HS-27A (cell line): ENCODE results near the gene GNAT1.

Source experiments
- DNase-seq: peaks from one replicate; pipeline ENCODE4 v3.0.0-alpha.2; 2012; ENCODE audit warnings: low read depth, missing footprints

The GNAT1 gene

DNA sequence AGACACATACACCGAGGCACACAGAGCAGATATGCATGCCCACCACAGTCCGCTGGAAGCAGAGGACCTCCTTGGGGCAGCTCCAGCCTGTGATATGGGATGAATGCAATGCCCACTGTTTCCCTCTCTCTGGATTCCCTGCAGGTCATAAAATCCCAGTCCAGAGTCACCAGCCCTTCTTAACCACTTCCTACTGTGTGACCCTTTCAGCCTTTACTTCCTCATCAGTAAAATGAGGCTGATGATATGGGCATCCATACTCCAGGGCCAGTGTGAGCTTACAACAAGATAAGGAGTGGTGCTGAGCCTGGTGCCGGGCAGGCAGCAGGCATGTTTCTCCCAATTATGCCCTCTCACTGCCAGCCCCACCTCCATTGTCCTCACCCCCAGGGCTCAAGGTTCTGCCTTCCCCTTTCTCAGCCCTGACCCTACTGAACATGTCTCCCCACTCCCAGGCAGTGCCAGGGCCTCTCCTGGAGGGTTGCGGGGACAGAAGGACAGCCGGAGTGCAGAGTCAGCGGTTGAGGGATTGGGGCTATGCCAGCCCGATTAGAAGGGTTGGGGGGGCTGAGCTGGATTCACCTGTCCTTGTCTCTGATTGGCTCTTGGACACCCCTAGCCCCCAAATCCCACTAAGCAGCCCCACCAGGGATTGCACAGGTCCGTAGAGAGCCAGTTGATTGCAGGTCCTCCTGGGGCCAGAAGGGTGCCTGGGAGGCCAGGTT, at the start of gene GNAT1:
GNAT1 (plus strand) TSS at position 675 of the 725 bp plus-strand sequence. CDS start 116 bp downstream, outside the sequence.
- no peak for DNase-seq

DNA sequence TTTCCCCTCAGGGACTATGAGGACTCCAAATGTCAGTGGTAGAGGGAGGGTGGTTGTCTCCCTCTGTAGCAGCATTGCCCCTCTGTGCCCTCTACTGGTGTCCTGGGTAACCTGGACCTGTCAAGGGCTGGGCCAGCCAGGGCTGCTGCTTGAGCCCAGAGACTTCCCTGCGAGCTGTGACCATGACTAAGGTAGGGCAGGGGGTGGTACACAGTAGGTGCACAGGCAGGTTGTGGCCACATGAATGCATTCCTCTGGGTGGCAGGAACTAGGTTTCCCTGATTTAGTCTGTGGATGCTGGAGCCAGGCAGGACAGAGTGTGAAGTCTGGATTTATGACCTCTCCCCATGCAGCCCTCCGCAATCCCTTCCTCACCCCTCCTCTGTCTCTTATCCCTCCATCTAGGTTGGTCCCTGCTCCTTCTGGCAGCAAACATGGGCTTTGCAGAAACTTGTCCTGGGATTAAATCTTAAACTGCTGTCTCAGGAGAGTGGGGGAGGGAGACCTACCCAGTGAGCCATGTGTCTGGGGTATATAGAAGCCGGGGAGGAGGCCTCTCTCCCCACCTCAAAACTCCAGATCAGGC, 45.0 kb upstream of the GNAT1 start:
- no peak for DNase-seq

DNA sequence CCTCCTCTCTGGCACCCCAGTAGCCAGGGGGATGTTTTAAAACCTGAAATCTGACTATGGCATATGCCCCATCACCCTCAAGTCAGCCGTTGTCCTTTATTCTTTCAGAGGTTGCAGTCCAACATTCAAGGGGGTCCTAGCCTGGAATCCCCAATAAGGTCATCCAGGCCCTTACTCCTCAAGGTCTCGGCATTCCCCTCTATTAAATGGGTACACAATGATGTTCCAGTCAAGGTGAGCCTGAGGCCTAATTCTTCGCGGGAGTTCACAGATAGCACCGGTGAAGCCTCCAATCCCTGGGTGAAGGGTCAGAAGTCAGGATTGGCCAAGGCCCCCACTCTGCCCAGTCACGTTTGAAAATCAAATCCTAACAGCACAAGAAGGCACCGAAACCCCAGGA, 44.4 kb upstream of the GNAT1 start:
- no peak for DNase-seq

DNA sequence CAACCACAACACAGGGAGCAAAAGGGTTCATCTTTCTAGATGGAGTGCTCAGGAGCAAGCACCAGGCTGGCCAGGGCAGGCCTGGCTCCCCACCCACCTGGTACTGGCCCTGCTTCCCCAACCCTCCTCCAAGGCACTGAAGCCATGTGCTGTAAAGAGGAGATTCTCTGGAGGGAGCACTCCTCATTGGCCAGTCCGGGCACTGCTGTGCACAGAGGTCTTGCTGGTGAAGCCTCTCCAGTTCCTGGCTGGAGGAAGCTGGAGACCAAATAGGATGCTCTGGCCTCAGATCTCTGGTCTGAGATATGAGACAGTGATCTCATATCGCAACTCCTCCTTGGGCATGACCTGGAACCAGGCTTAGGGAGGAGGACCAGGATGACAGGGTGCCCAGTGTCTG, 44.0 kb upstream of the GNAT1 start:
- no peak for DNase-seq

DNA sequence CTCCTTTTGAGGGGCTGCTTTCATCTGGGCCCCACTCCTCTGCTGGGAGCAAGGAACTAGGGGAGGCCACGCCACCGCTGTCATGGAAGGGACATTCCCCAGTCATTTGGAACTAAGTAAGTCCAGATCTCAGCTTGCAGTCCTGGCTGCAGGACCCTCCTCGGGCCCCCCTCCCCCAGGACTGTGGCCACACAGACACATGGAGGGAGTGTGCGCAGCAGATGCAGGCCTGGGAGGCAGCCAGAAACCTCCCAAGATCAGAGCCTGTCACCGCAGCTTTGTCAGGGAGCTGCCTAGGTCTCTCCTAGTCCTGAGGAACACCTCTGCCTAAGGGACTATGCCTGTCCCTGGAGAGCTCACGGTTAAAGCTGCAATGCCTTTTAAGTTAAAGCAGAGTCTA, 43.5 kb upstream of the GNAT1 start:
- no peak for DNase-seq

DNA sequence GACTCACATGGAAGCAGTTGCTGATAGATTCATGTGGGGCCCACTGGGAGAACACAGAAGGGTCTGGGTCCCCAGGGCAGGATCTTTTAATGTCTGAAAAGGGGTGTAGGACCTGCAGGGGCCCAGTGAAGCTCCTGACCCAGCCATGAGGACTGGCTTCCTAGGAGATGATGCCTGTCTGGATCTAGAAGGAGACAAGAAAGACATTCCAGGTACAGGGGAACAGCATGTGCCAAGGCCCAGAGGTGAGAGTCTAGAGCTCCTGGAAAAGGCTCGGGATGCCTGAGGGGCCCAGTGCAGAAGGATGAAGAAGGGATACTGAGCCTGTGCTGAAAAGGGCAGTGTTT, 41.0 kb upstream of the GNAT1 start:
- no peak for DNase-seq

DNA sequence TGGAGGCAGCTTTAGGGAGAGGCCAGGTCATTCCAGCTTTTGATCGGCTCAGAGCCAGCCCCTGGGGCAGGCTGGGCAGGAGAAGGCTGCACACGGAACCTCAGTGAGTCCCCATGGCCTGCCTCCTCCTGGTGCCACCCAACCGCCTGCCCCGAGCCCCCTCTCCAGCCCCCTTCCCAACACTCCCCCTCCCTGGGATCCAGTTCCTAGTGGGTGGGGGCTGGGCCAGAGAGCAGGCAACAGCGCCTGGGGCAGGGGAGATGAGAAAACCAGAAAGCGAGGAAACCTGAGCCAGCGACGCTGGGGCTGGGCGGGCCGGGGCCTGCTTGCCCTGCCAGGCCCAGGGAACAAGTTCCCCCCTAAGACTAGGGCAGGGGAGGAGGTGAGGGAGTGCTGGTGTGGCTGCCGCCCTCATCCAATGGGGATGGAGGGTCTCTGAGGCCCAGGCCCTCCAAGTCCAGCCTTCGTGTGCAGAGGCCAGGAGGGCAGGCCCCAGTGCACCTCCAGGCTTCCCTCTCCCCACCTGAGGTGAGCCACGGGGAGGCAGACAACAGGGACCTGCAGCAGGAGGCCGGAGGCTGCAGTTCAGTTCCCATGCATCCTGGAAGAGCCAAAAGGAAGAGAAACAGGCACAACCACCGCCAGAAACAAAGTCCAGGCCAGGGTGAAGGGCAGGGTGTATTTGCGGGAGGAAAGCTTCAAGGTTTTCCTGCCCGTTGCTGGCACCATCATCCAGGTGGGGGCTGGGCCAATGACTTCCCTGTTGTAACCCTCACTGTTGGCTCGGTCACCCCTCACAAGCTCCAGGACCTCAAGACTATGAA, 40.3 kb upstream of the GNAT1 start:
- DNase-seq, result no peak

DNA sequence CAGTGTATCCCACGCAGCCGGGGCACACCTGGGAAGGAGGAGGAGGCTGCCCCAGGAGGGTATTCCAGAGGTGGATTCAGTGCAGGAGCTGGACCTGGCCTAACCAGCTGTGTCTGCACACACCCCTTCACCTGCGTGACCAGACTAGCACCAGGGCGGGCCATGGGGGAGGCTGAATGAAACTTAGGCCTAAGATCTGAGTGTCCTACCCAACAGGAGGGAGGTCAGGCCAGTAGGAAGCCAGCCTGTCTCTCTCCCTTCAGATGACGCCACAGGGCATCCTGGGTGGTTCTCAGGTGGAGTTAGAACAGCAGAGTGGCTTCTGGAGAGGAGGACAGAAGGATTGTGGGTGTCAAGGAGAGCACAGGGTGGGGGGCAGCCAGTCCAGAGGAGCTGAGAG, 39.7 kb upstream of the GNAT1 start:
- no peak for DNase-seq

DNA sequence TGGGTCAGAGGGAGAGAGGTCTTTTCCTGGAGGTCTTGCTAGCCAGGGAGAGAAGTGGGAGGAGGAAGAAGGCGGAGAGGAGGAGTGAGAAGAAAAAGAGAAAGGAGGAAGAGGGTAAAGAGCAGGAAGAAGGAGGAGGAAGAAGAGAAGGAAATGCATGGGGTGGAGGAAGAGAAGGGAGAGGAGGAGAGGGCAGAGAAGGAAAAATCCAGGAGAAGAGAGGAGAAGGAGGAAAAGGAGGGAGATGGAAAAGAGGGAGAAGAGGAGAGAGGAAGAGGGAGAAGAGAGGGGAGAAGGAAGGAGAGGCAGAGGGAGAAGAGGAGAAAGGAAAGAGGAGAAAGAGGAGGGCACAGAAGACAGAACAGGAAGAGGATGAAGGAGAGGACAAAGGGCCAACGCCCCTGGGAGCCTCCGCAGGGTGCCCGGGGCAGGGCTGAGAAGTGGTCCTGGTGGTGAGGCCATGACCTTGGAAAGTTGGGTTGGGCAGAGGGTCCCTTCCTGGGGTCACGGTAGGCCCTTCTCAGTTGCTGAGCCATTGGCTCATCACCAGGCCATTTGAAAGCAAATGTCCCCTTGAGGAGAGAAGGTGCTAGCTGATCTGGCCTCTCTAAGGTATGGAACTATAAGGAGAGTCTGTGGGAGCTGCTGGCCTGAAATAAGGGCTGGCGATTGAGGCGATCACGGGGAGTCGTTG, 37.5 kb upstream of the GNAT1 start:
- no peak for DNase-seq

DNA sequence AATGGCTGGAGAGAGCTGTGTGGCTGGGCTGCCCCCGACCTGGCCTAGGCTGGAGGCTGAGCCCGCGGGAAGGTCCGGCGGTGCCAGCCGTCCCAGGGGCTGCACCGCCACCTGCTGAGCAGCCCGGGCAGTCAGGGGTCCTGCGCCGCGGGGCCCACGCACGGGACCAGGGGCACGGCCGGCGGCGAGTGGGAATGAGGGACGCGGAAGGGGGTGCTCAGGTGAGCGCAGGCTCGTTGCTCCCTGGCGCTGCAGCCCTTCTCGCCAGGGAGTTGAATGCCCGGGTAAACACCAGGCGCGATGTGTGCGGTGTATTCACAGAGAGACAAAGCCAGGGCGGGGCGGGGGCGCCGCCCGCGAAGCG, 37.0 kb upstream of the GNAT1 start:
- DNase-seq, result no peak

DNA sequence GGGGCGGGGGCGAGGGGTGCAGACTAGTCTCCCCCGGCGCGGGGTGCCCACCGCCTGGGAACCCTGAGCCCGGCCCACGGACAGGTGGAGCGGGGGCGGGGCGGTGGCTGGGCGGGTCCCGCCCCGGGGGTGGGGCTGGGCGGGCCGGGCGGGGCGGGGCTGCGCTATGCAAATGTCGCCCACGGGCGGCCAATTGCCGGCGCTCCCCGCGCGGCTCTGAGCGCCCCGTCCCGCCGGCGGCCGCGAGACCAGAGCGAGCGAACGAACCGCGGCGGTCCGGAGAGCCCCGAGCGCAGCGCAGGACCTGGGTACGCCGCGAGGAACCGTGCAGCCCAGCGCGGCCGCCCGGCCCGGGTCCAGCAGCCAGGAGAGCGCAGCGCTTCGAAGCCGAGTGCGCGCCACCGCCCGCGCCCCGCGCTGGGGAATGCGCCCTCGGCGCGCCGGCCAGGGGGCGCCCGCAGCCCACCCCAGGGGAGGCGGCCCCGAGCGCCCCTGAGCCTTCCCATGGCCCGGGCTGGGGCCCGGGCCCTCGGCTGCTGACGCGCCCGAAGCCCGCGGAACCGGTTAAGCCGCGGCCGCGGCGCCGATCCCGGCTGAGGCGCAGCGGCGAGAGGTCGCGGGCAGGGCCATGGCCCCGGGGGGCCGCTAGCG, 36.4 kb upstream of the GNAT1 start, which contains the start of gene SEMA3F:
SEMA3F (plus strand) TSS at position 485 of the 651 bp plus-strand sequence. CDS start 4,299 bp downstream, outside the sequence.
- no peak for DNase-seq

DNA sequence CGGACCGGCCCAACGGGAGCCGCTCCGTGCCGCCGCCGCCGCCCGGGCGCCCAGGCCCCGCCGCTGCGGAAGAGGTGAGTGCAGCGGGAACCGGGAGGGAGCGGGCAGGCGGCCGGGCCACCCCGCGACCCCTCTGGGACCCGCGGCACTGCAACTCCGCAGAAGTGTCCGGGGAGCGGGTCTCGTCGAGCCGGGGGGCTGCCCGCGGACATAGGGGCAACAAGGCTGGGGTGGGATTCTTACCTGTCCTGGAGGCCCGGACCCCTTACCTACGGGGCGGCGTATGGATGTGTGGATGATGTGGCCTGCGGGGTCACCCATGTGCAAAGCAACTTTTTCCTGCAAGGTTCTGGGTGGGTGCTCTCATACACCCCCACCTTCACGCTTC, 35.9 kb upstream of the GNAT1 start:
- DNase-seq, result no peak

DNA sequence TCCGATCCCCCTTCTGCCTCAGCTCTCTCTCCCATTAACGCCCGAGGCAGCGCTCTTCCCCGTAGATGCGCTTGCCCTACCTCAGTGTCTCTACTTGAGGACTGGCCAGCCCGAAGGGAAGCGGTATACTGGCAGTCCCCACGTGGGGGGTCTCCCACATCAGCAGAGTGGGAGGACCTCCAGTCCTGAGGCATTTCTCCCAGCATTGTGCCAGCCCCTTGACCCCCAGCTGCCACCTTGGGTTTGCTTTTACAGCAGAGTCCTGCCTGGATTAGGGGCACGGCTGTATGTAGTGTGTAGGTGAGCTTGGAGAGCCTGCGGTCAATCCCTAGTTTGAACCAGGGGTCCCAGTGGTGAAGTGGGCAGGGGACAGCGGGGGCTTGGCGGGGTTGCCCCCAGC, 35.5 kb upstream of the GNAT1 start:
- no peak for DNase-seq

DNA sequence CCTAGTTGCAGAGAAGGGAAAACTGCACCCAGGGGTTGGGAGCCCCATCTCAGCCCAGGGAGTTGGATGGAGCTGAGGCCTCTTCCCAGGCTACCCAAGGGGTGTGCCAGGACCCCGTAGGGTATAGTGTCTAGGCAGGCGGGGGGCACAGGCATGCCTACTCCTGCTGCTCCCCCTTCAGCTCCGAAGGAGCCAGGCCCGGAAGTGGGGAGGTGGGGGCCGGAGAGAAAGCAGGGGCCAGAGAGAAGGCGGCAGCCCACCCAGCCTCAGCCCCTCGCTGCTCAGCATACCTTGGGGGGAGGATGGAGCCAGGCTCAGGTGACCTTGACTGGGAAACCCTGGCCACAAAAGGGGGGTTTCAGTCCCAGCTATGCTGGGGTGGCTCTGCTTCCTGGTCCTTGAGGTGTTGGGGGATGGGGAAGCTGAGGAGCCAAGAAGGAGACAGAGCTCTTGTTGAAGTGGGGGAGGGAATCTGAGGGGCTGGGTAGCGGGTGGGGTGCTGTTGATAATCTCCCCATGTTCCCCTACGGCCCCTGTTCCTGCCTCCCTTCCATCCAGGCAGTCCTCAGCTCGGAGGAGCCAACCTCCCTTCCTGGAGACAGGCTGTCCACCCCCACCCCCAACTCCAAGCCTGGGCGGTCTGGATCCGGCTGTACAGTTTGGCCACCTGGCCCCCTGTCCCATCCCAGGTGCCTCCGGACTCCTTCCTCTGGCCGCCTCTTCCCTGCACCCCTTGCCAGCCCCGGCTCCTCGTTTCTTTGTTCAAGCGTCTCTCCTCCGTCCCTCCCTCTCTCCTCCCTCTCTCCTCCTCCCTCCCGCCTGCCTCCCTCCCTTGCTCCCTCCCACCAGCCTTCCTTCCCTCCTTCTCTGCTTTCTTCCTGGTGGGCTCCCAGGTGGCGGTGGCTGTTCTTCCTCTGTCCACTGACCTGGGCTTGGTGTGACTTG, 34.6 kb upstream of the GNAT1 start:
- no peak for DNase-seq

DNA sequence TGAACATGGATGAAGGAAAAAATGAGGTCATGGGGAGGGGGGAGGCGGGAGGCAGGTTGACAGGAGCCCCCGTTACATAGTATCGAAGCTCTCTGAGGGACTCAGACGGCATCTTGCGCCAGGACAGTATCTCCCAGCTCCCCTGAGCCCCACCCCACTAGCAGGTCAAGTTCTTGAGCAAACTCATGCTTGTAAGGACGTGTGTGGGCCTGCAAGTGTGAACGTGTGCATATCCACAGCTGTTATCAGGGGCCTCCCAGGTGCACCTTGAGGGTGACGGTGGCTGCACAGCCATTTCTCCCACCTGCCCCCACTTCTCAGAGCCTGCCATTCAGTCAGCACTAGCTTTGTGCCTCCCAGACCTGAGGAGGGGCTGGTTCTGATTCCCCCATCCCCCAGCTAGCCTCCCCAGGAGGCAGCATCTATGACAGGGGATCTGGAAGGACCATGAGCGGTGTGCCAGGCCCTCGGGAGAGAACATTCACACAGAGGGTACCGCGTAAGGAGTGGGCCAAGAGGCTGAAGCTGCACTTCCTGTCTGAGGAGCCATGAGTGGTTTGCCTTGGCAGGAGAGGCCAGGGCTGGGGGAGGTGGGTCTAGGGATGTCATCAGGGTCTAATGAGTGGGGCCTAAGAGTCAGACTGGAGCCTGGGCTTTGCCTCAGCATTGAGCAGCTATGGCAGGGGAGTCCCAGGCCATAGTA, 33.4 kb upstream of the GNAT1 start:
- DNase-seq, result no peak

DNA sequence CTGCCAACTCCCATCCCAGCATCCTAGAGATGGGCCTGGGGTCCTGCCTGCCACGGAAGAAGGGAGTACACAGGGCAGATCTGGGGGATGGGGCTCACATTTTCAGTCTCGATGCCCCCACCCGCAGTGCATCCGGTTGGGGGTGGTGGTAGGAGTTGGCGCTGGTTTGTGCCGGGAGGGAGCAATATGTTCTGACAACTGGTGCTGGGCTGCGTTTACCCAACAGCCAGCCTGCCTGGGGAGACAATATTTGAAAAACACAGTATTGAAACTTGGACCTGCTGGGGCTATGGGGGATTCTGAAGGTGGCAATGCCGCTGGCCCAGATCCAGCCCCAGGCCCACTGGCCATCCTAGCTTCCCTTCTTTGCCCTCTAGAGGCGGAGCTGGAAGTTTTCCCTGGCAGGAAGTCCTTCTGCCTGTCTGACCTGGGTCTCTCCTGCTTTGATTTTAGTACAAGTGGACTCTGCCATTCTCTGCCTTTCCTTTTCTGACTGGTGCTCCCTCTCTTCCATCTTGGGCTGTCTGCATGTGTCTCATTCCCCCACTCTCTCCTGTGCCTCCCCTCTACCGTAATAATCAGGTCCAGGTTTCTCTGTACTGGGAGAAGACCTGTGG, 32.8 kb upstream of the GNAT1 start:
- DNase-seq, result no peak

DNA sequence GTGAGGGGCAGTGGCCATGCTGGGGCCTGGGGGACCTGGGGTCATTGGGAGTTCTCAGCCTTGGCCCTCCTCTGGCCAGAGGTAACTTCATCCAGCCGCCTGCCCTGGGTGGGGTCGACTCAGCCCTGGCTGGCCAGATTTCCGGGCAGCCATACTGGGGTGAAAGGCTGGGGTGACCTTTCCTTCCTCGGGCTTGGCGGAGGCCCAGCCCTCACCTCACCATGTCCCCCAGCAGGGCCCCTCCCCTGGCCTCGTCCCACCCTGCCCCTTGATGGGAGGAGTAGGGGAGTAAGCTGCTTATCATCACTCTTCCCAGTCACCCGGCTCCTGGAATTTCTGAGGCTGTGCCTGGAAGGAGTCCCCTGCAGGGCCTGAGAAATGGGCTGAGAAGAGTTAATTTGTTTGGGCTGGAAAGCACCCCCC, 30.8 kb upstream of the GNAT1 start:
- no peak for DNase-seq

DNA sequence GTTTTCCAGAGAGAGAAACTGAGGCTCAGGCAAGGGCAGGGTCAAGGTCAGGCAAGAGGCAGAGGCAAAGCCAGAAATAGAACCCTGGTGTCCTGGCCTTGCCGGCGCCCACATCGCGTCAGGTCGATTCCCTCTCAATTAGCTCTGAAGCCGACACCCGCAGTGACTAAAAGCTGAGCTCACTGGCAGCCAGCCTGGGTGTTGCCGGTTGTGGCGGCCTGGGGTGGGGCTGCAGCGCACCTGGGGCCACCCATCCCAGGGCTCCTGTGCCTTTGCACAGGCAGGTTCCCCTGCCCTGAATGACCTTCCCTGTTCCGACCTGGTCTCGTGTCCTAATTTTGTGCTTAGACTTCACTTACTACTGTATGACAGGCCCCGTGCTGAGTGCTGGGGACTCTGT, 30.1 kb upstream of the GNAT1 start:
- DNase-seq, result no peak

DNA sequence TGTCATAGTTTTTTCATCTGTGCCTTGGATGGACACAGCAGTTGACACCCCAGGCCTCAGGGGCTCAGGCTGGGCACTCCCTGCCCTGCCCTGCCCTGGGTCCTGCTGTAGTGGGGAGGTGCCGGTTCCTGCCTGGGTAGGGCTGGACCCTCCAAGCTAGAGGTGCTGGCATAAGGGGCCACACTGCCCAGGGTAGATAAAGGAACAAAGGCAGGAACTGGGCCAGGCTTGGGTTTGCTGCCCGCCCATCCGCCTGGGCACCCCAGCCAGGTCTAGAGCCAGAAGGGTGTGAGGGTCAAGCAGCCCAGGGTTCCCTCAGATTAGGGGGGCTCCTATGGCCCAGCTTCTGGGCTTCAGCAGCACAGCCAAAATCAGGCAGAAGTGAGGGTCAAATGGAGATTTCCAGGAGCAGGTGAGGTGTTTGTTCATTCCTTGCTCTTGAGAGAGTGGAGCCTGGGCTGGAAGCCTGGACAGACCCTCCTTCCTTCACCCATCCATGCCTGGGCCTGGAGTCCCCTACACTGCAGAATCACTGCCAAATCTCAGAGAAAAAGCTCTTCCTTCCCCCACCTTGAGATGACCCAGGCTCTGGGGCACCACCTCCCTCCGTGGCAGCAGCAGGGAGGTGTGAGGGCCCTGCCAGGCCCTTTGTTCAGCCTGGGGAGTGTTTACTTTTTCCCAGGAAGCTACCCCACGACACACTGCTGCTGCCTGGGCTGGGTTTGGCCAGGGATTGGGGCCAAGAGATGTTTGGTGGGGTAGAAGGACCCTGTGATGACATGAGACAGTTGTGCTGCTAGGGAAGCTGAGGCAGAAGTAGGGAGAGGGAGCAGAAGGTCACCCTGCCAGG, 29.2 kb upstream of the GNAT1 start:
- DNase-seq, result no peak
